Thyroid gland (tissue), 4 donors: Measurements from ENCODE around the gene CAMTA1. TPM values are rescaled to one million over a fixed set of nuclear protein-coding genes. Genes with fewer than 3 reads are reported as not detected.

Experiments
- DNase-seq, 2 donors: peaks; one replicate each; pipeline ENCODE4 v3.0.0-alpha.2; 2019
- H3K27ac ChIP-seq, 3 donors: fragments of 200-600 bp; sonication (generic); 1 replicate in 2 of 3; 2 replicates in 1 of 3; pipeline ENCODE4 v1.5.1; 2016 to 2019; ENCODE audit warnings: mild to moderate bottlenecking in 1 of 3, moderate library complexity in 1 of 3
- H3K27me3 ChIP-seq: fragments of 200-600 bp; sonication (generic); one replicate; pipeline ENCODE4 v1.5.1; 2019
- H3K36me3 ChIP-seq, 2 donors: fragments of 200-600 bp; sonication (generic); one replicate each; pipeline ENCODE4 v1.5.1; 2016 to 2019
- H3K4me1 ChIP-seq, 2 donors: fragments of 200-600 bp; sonication (generic); one replicate each; pipeline ENCODE4 v1.5.1; 2017 to 2019
- H3K4me3 ChIP-seq, 3 donors: fragments of 200-600 bp; sonication (generic); replicated peaks in 1 of 3; 1 replicate in 2 of 3; 2 replicates in 1 of 3; pipeline ENCODE4 v1.5.1; 2016; ENCODE audit warnings: mild to moderate bottlenecking in 1 of 3
- H3K9me3 ChIP-seq: fragments of 200-600 bp; sonication (generic); one replicate; pipeline ENCODE4 v1.5.1; 2017
- CTCF ChIP-seq, 6 experiments: fragments of 200-600 bp in 3 of 6; fragments of 450-650 bp in 3 of 6; sonication (generic) in 3 of 6; IDR thresholded peaks; one replicate each; pipeline ENCODE4 v1.5.1; 2016 to 2019; ENCODE audit warnings: antibody characterized with exemption in 6 of 6, mild to moderate bottlenecking in 2 of 6, inconsistent platforms in 1 of 6, moderate library complexity in 1 of 6
- POLR2A ChIP-seq, 2 donors: fragments of 450-650 bp; IDR thresholded peaks; one replicate each; pipeline ENCODE4 v1.6.1; 2017; ENCODE audit warnings: antibody characterized with exemption in 2 of 2, mild to moderate bottlenecking in 2 of 2, moderate library complexity in 1 of 2
- WGBS, 2 donors: methylation state at CpG; one replicate each; pipeline ENCODE4 v1.1.5; 2017; 5-methylcytosine and 5-hydroxymethylcytosine counted together
- intact Hi-C: fragments of 100-400 bp; cut with DNase I; formaldehyde crosslinking; loops from one replicate; pipeline ENCODE4 v1.15.1; 2023
- total RNA-seq, 4 donors: library from RNA; depleted of rRNA; stranded (reverse); fragments of >200 nt; gene quantifications; one replicate each; pipeline ENCODE4 v1.2.3, GENCODE V29; 2016

Gene CAMTA1
- total RNA-seq, 4 donors from 2014 or later: 63.9 to 124 (median 101) TPM

- no peak for DNase-seq
- no peaks in the 10 kb centered on the region for H3K9me3 ChIP-seq
- no peak overlapping the region for H3K27ac ChIP-seq
- H3K4me1 ChIP-seq: no peaks in the 10 kb centered on the region
- no peaks in the 10 kb centered on the region for H3K27me3 ChIP-seq
- intact Hi-C loops: no loop called here
- H3K4me3 ChIP-seq: no peak overlapping the region
- WGBS, 2 donors: 53 to 70% methylated on average over 3 of the region's 3 CpGs
- H3K36me3 ChIP-seq: no peaks in the 10 kb centered on the region
- TF ChIP-seq POLR2A (IDR thresholded peaks at IDR 0.05) (no peak), CTCF (IDR thresholded peaks at IDR 0.05) (no peak)
Measured at GRCh38 chr1:7178741-7179140, 393.5 kb downstream of the CAMTA1 start.

GRCh38 chr1:7185721-7186120 lies 400.5 kb downstream of the CAMTA1 start:
- intact Hi-C loops: no loop called here
- no peak overlapping the region for H3K27ac ChIP-seq
- H3K9me3 ChIP-seq: no peaks in the 10 kb centered on the region
- 37 to 51% methylated on average over 8 of the region's 8 CpGs for WGBS, 2 donors
- no peaks in the 10 kb centered on the region for H3K27me3 ChIP-seq
- no peaks in the 10 kb centered on the region for H3K4me1 ChIP-seq
- no peaks in the 10 kb centered on the region for H3K36me3 ChIP-seq
- no peak overlapping the region for H3K4me3 ChIP-seq
- DNase-seq: no peak
- TF ChIP-seq CTCF (IDR thresholded peaks at IDR 0.05) (no peak), POLR2A (IDR thresholded peaks at IDR 0.05) (no peak)

- intact Hi-C loops: no loop called here
- no peak for TF ChIP-seq POLR2A (IDR thresholded peaks at IDR 0.05)
- TF ChIP-seq CTCF (IDR thresholded peaks at IDR 0.05): no peak
- H3K27me3 ChIP-seq: no peaks in the 10 kb centered on the region
- no peak for DNase-seq
- no peak overlapping the region for H3K4me3 ChIP-seq
- no peak overlapping the region for H3K27ac ChIP-seq
- H3K4me1 ChIP-seq: no peaks in the 10 kb centered on the region
- 50 to 60% methylated on average over 8 of the region's 8 CpGs for WGBS, 2 donors
- no peaks in the 10 kb centered on the region for H3K36me3 ChIP-seq
- no peaks in the 10 kb centered on the region for H3K9me3 ChIP-seq
Measured at GRCh38 chr1:7186382-7187111, 401.3 kb downstream of the CAMTA1 start.

- Histone ChIP-seq H3K36me3 (no peaks in the 10 kb centered on the region), H3K27ac (no peak overlapping the region), H3K4me3 (no peak overlapping the region), H3K9me3 (no peaks in the 10 kb centered on the region), H3K27me3 (no peaks in the 10 kb centered on the region), H3K4me1 (no peaks in the 10 kb centered on the region)
- WGBS, 2 donors: 77 to 84% methylated on average over 4 of the region's 4 CpGs
- TF ChIP-seq POLR2A (IDR thresholded peaks at IDR 0.05) (no peak), CTCF (IDR thresholded peaks at IDR 0.05) (no peak)
- DNase-seq: no peak
- intact Hi-C loops: no loop called here
Measured at GRCh38 chr1:7187112-7187493, 401.8 kb downstream of the CAMTA1 start.

- WGBS, 2 donors: 90 to 93% methylated on average over 3 of the region's 3 CpGs
- H3K27ac ChIP-seq: no peak overlapping the region
- TF ChIP-seq CTCF (IDR thresholded peaks at IDR 0.05) (no peak), POLR2A (IDR thresholded peaks at IDR 0.05) (no peak)
Measured at GRCh38 chr1:7190261-7190660, 405.0 kb downstream of the CAMTA1 start.

More at GRCh38 chr1:7190261-7190660, 405.0 kb downstream of the CAMTA1 start:
- intact Hi-C loops: no loop called here
- DNase-seq: no peak
- H3K4me1 ChIP-seq: no peaks in the 10 kb centered on the region
- H3K36me3 ChIP-seq: no peaks in the 10 kb centered on the region
- H3K27me3 ChIP-seq: no peaks in the 10 kb centered on the region
- H3K9me3 ChIP-seq: no peaks in the 10 kb centered on the region
- no peak overlapping the region for H3K4me3 ChIP-seq
